ENCODE measurements around the gene GAPVD1.
"Not testable (repeated sequence)": the region's sequence is repeated elsewhere in the genome, so short reads cannot be mapped to it uniquely, and the experiment has no call there.

Gene GAPVD1

GRCh38 chr9:125261501-125262293 is at the start of gene GAPVD1:
Gene GAPVD1 (plus strand): TSS chr9:125261826. CDS start chr9:125298922, 37,096 bp downstream.
- peak; percentile 91 for DNase-seq

DNA sequence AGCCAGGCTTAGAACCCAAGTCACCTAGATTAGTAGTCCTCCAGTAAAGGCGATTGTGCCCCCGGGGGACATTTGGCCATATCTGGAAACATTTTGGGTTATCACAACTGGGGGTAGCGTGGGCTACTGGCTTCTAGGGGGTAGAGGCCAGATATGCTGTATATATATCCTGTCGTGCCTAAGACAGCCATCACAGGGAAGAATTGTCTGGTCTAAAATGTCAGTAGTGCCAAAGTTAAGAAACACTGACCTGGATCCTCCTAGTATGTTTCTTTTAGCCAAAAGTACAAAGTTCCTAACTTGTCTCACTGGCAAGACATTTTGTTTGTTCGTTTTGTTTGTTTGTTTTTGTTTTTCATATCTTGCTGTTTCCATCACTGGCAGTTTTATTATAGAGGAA is 47.4 kb upstream of the GAPVD1 start:
- no peak for DNase-seq

- DNase-seq = no peak
Observed at GRCh38 chr9:125218621-125219020, 43.0 kb upstream of the GAPVD1 start.

- DNase-seq = not testable (repeated sequence)
Observed at GRCh38 chr9:125224858-125225257, 36.8 kb upstream of the GAPVD1 start.

DNA sequence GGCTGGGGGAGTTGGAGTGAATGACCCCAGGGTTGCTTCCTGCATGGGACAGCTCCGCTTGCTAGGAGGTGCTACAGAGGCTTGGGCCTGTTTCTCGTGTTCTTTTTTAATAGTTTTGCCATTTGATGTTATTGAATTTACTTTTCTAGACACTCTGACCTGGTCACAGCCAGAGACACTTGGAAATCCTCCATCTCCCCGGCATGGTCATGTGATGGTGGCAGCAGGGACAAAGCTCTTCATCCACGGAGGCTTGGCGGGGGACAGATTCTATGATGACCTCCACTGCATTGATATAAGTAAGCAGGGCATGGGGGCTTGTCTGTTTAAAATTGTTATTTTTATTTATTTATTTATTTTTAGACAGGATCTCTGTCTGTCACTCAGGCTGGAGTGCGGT is 33.9 kb upstream of the GAPVD1 start:
- no peak for DNase-seq

- no peak for DNase-seq
Observed at GRCh38 chr9:125233678-125234077, 27.9 kb upstream of the GAPVD1 start.

DNA sequence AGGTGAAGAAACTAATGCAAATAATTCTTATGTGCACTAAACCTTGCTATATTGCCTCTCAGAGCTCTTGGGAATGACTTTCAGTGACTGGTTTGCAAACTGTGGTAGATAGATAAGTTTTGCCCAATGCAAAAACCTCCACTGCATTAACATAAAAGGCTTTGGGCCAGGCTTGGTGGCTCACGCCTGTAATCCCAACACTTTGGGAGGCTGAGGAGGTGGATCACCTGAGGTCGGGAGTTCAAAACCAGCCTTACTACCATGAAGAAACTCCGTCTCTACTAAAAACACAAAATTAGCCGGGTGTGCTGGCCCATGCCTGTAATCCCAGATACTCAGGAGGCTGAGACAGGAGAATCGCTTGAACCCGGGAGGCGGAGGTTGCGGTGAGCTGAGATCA is 27.5 kb upstream of the GAPVD1 start:
- not testable (repeated sequence) for DNase-seq

DNA sequence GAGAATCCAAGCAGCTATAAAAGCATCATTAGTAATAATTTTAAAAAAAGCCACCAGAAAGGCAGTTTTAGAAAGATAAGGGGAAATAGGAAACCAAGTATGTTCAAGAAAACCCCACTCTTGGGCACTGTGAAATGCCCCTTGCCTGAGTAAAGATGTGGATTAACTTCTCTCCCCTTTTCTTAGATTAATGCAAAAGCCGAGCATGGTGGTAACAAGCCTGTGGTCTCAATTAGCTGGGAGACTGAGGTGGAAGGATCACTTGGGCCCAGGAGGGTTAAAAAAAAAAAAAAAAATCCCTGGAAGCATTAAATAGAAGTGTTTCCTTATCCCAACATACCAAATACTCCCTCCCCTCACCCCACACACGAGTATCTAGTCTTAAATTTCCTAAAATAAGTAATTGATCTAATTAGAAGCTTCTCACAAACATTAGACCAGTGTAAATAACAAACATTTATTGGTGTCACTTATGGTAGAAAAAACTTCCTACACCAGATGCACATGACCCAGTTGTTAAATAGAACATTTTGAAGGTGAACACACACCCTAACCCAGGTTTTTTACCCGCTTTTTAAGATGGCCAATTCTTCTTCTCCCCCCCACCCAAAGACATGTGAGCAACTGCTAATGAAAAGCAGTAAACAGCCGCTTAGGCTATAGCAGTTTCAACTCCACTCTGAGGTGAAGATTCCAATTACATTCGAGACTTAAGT is 25.7 kb upstream of the GAPVD1 start:
- no peak for DNase-seq

GRCh38 chr9:125236520-125237159 is 25.0 kb upstream of the GAPVD1 start:
- DNase-seq = not testable (repeated sequence)

GRCh38 chr9:125238127-125238914 is 23.3 kb upstream of the GAPVD1 start:
- DNase-seq = no peak

DNA sequence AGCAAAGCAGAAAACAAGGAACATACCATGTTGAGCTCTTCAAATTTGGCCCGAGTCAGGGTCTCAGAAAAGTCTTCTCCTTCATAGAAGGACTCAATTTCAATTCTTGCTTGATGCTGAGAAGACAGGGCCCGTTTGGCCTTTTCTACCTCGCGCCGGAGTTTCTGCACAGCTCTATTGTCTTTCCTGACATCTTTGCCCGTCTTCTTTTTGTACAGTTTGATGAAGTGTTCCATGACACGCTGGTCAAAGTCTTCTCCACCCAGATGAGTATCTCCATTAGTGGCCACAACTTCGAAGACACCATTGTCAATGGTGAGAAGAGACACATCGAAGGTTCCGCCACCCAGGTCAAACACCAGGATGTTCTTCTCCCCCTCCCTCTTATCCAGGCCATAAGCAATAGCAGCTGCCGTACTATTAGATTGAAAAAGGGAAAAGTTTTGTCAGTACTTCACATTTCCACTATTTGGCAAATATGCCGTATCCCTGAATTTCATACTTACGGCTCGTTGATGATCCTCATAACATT is 22.6 kb upstream of the GAPVD1 start:
- no peak for DNase-seq

DNA sequence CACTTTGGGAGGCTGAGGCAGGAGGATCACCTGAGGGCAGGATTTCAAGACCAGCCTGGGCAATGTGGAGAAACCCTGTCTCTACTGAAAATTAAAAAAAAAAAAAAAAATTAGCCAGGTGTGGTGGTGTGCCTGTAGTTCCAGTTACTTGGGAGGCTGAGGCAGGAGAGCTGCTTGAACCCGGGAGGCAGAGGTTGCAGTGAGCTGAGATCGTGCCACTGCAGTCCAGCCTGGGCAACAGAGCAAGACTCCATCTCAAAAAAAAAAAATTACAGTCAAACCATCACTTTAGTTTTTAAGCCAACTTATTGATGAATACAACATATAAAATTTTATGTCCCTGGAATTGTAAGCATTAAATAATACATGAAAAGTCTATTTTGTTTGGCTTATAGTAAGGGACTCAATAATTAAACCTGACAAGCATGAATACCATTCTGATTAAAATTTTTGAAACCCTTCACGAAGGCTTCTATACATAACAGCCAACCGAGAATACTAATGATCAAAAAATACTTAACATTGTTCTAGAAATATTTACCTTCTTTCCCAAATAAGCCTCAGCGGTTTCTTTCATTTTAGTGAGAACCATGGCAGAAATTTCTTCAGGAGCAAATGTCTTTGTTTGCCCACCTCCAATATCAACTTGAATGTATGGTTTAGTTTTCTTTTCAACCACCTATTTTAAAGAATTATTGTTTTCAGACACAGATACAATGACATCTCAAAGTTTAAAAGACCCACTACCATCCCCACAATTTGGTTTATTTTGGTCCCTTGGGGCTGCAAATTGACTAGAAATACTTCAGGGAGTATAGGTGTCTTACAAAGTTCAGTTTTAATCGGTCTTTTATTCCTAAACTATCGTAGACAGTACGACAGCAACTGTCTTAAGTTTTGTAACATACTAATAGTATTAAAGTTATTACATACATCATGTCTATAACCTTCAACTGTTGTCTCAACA is 21.7 kb upstream of the GAPVD1 start:
- no peak for DNase-seq

- no peak for DNase-seq
Observed at GRCh38 chr9:125240649-125240999, 21.0 kb upstream of the GAPVD1 start.

GRCh38 chr9:125241000-125241862 is 20.4 kb upstream of the GAPVD1 start, which contains the start of gene HSPA5:
Gene HSPA5 (minus strand): TSS chr9:125241343. CDS start chr9:125241126, 217 bp downstream.
- DNase-seq = peak; percentile 98

- DNase-seq = no peak
Observed at GRCh38 chr9:125241863-125242739, 19.5 kb upstream of the GAPVD1 start.

DNA sequence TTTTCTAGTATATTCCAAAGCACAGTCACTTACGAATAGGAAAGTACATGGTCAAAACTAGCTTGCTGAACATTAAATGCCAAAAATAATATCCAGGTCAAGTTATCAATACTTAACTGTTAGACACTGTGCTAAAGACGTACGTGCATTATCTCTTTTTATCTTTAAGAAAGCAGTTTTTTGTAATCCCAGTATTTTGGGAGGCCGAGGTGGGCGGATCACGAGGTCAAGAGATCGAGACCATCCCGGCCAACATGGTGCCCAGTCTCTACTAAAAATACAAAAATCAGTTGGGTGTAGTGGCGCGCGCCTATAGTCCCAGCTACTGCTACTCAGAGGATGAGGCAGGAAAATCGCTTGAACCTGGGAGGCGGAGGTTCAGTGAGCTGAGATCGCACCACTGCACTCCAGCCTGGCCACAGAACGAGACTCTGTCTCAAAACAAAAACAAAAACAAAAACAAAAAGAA is 17.8 kb upstream of the GAPVD1 start:
- DNase-seq = no peak

GRCh38 chr9:125246261-125246667 is 15.4 kb upstream of the GAPVD1 start:
- DNase-seq = no peak

DNA sequence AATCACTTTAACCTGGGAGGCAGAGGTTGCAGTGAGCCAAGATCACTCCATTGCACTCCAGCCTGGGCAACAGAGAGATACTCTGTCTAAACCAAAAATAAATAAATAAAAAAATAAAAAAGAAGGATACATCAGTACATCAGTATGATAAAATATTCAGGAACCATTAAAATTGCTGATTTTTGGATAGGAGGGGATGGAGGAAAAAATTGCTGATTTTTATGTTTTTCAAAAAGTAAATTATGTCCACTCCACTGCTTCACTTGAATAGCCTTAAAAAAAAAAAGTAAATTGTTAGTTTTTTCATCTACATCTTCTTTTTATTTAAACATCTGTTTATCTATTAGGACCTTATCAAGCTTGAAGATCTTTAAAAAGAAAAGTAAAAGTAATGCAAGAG is 7.4 kb upstream of the GAPVD1 start:
- no peak for DNase-seq

GRCh38 chr9:125255781-125256391 is 5.7 kb upstream of the GAPVD1 start:
- DNase-seq = no peak
